WTC11 (cell line): ENCODE measurements around the gene SLC2A5.

Experiments used
- ATF1 ChIP-seq: sonication (generic); formaldehyde crosslinking; IDR thresholded peaks from 2 replicates; pipeline ENCODE4 v1.8.1; 2023; ENCODE audit warnings: mild to moderate bottlenecking, moderate library complexity, missing genetic modification reagents
- ATF3 ChIP-seq: sonication (generic); formaldehyde crosslinking; conservative IDR thresholded peaks from 2 replicates; pipeline ENCODE4 v1.8.1; 2022; ENCODE audit warnings: mild to moderate bottlenecking, missing genetic modification reagents
- CBFB ChIP-seq: sonication (generic); formaldehyde crosslinking; IDR thresholded peaks from 2 replicates; pipeline ENCODE4 v1.8.1; 2022; ENCODE audit warnings: mild to moderate bottlenecking, low read depth, missing genetic modification reagents
- CREB1 ChIP-seq: sonication (generic); formaldehyde crosslinking; IDR thresholded peaks from 2 replicates; pipeline ENCODE4 v1.8.0; 2023; ENCODE audit warnings: mild to moderate bottlenecking, missing genetic modification reagents
- NR3C1 ChIP-seq: sonication (generic); formaldehyde crosslinking; conservative IDR thresholded peaks from 2 replicates; pipeline ENCODE4 v1.8.1; 2023; ENCODE audit warnings: low read depth, mild to moderate bottlenecking, missing genetic modification reagents
- ZNF512 ChIP-seq: sonication (generic); formaldehyde crosslinking; IDR thresholded peaks from 2 replicates; pipeline ENCODE4 v1.8.1; 2022; ENCODE audit warnings: missing genetic modification reagents, borderline replicate concordance
- TF ChIP-seq, protein P1 (sequence below): fragments of 200-600 bp; IDR thresholded peaks from 2 replicates; pipeline ENCODE4 v1.8.0; 2022; ENCODE audit warnings: antibody characterized with exemption

GRCh38 chr1:9069326-9070100 is at the start of gene SLC2A5:
- TF ChIP-seq ATF1 (CRISPR knock-in tag): no peak
- TF ChIP-seq, protein P1, sequence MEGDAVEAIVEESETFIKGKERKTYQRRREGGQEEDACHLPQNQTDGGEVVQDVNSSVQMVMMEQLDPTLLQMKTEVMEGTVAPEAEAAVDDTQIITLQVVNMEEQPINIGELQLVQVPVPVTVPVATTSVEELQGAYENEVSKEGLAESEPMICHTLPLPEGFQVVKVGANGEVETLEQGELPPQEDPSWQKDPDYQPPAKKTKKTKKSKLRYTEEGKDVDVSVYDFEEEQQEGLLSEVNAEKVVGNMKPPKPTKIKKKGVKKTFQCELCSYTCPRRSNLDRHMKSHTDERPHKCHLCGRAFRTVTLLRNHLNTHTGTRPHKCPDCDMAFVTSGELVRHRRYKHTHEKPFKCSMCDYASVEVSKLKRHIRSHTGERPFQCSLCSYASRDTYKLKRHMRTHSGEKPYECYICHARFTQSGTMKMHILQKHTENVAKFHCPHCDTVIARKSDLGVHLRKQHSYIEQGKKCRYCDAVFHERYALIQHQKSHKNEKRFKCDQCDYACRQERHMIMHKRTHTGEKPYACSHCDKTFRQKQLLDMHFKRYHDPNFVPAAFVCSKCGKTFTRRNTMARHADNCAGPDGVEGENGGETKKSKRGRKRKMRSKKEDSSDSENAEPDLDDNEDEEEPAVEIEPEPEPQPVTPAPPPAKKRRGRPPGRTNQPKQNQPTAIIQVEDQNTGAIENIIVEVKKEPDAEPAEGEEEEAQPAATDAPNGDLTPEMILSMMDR: no peak
- no peak for TF ChIP-seq ATF3
- TF ChIP-seq NR3C1 (CRISPR knock-in tag): no peak
- TF ChIP-seq CREB1: no peak
- TF ChIP-seq CBFB (CRISPR knock-in tag): no peak
- TF ChIP-seq ZNF512 (CRISPR knock-in tag): no peak
